ENCODE results near the gene ALG1.
A peak's percentile ranks its signal among the peaks of the same experiment; 100 is the strongest.
"Not testable (repeated sequence)": the region's sequence is repeated elsewhere in the genome, so short reads cannot be mapped to it uniquely, and the experiment has no call there.

Gene ALG1

GRCh38 chr16:5044011-5044540 lies 27.6 kb upstream of the ALG1 start:
- DNase-seq (ENCODE audit: low read depth in 2 of 2, low spot score in 1 of 2), result no peak

- not testable (repeated sequence) for DNase-seq (ENCODE audit: low read depth in 2 of 2, low spot score in 1 of 2)
Measured at GRCh38 chr16:5044581-5044980, 27.1 kb upstream of the ALG1 start.

DNA sequence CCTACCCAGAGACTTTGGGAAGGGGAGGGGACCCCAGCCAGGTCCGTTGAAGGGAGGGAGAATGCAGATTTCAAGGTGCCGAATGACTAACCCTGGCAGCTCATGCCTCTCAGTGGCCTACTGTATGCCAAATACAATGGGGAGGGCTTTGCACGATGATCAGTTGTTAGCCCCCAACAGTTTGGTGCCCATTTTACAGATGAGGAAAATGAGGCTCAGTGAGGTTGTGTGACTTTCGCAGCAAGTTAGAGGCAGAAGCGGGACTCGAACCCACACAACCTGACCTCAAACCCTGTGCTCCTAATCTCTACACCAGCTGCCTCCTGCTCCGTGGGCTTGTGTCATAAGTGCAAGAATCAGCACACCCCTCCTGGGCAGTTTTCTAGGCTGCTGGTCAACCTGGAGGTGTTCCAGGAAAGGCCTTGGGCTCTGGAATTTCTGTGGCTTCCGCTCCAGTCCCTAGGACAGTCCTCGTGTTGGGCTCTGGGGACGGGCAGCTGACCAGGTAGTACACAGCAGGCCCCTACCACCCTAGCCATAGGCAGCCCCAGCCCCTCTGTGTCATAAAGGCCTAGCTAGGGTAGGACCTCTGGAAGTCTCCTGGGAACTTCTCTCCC lies 26.0 kb upstream of the ALG1 start:
- no peak for DNase-seq (ENCODE audit: low read depth in 2 of 2, low spot score in 1 of 2)

DNA sequence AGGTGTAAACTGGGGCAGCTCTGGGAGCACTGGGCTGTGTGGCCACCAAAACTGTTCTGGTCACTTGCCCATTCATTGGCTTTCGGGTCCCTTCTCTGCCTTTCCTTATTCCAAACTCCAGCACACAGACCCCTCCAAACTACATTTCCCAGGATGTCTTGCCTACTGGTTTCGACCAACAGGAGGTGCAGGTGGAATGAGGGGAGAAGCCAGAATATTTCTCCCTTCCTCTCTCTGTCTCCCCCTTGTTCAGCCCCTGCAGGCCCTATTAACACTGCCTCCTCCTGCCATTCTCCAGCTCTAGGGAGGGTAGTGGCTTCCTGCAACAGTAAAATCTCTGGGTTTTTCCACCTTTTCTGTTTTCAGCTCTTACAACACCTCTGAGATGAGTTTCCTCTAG lies 24.7 kb upstream of the ALG1 start:
- DNase-seq (ENCODE audit: low read depth in 2 of 2, low spot score in 1 of 2), result no peak

GRCh38 chr16:5054876-5055865 lies 16.5 kb upstream of the ALG1 start:
- DNase-seq (ENCODE audit: low read depth in 2 of 2, low spot score in 1 of 2), result no peak

GRCh38 chr16:5056352-5056751 lies 15.3 kb upstream of the ALG1 start:
- peak in 1 of 2 donors; percentile 11 for DNase-seq (ENCODE audit: low read depth in 2 of 2, low spot score in 1 of 2)

DNA sequence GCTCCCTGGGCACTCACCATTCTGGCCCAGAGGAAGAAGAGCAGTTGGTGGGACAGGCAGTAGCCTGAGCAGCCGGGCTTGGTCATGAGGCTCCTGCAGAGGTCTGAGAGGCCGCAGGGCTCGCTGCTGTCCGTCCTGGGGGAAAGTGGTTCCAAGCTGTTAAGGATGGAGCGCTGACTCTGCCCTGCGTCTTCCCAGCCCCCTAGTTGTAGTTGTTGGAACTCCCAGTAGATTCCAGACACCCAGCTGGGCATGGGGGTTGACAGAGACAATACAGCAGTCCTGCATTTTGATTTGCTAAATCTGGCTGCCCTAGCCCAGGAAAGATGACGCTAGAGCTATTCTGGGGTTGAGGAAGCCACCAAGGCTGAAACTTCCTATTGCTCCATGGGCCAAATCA lies 13.2 kb upstream of the ALG1 start:
- DNase-seq (ENCODE audit: low read depth in 2 of 2, low spot score in 1 of 2), result no peak

- no peak for DNase-seq (ENCODE audit: low read depth in 2 of 2, low spot score in 1 of 2)
Measured at GRCh38 chr16:5059386-5060072, 12.1 kb upstream of the ALG1 start.

- no peak for DNase-seq (ENCODE audit: low read depth in 2 of 2, low spot score in 1 of 2)
Measured at GRCh38 chr16:5060073-5060641, 11.5 kb upstream of the ALG1 start.

DNA sequence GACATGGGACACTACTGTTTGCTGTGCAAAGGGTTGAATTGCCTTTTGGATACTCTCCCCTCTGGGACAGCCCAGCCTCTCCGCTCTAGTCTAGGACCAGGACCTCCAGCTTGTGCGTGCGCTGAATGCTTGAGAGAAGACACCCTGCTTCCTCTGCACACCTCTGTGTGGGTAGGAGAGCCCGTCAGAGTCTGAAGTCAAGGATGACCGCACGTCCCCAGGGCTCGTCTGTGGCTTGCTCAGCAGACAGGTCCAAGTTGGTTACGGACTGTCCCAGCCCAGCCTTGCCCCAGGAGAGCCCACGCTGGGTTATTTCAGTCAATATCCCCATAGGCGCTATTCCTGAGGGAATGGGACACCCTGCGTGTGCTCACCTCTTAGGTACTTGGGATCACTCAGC lies 9.6 kb upstream of the ALG1 start:
- no peak for DNase-seq (ENCODE audit: low read depth in 2 of 2, low spot score in 1 of 2)

DNA sequence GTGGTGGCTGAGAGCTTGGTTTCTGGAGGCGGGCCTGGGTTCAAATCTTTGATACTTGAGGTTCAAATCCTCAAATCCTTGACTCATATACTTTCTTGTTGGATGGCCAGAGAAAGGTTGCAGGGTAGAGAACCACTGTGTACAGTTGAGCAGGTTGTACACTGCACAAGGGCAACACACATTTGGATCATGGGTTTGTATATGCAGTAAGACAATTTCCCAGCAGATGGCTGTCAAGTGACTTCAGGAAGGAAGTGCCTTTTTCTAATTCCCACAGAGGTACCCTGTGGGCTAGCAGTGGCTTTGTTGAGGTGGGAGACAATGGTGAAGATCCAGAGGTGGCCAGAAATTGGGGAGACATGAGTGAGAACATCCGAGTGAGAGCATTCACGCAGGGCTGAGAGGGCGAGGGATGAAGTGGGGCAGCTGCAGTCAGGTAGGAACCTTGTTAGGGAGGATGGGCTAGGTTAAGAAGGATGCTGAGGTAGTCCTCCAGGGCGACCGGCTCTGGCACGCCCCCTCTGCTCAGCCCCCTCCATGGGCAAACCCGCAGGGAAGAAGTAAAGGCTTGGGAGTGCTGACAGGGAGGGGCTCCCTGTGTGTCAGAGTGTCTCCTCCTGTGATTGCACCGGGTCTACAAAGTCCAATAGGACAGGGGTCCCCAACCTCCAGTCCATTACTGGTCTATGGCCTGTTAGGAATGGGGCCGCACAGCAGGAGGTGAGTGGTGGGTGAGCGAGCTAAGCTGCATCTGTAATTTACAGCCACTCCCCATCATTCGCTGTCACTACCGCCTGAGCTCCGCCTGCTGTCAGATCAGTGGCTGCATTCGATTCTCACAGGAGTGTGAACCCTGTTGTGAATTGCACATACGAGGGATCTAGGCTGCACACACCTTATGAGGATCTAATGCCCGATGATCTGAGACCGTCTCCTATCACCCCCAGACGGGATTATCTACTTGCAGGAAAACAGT lies 8.6 kb upstream of the ALG1 start:
- no peak for DNase-seq (ENCODE audit: low read depth in 2 of 2, low spot score in 1 of 2)

GRCh38 chr16:5064915-5065314 lies 6.7 kb upstream of the ALG1 start:
- no peak for DNase-seq (ENCODE audit: low read depth in 2 of 2, low spot score in 1 of 2)

DNA sequence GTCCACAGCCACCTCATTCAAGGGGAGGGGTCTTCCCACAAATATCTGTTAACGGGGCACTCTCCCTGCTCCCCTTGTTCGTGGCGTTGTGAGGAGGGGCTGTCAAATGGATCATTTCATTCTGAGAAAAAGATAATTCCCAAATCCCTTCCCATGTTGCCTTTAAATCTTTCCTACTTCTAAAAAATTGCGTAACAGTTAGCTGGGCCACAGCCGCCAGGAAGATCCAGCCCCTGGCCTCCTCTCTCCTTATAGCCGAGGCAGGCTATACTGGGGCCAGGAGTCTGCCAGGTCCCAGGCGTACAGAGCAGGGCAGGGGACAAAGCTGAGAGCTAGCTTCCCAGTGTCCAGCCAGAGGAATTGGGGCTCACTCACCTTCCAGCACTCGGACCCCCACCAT lies 6.3 kb upstream of the ALG1 start:
- no peak for DNase-seq (ENCODE audit: low read depth in 2 of 2, low spot score in 1 of 2)

DNA sequence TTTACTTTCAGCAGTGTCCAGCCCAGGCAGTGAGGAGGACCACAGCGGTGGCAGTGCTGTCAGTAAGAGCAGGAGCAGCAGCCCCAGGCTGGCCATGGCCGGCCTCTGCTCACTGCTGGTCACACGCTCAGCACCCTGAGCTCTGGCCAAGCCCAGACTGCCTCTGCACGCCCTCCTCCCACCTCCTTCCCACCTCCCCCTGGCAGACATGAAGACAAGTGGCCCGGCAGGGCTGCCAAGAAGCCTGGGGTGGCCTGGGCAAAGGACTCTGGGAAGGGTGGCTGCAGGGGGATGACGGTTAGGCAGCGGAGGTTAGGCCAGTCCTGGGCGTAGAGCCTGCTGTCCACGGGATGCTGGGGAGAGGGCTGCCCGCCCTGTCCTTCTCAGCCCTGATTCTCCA lies 5.8 kb upstream of the ALG1 start, which contains the start of gene C16orf89:
Gene C16orf89, minus strand, starts transcription at position 144 of the 400 bp plus-strand sequence. Its CDS starts 48 bp downstream, at position 96.
- DNase-seq (ENCODE audit: low read depth in 2 of 2, low spot score in 1 of 2), result no peak

- DNase-seq (ENCODE audit: low read depth in 2 of 2, low spot score in 1 of 2), result no peak
Measured at GRCh38 chr16:5066511-5066910, 5.1 kb upstream of the ALG1 start.

GRCh38 chr16:5069048-5069447 lies 2.6 kb upstream of the ALG1 start:
- DNase-seq (ENCODE audit: low read depth in 2 of 2, low spot score in 1 of 2), result no peak

- DNase-seq (ENCODE audit: low read depth in 2 of 2, low spot score in 1 of 2), result no peak
Measured at GRCh38 chr16:5069854-5070253, 1.8 kb upstream of the ALG1 start.

DNA sequence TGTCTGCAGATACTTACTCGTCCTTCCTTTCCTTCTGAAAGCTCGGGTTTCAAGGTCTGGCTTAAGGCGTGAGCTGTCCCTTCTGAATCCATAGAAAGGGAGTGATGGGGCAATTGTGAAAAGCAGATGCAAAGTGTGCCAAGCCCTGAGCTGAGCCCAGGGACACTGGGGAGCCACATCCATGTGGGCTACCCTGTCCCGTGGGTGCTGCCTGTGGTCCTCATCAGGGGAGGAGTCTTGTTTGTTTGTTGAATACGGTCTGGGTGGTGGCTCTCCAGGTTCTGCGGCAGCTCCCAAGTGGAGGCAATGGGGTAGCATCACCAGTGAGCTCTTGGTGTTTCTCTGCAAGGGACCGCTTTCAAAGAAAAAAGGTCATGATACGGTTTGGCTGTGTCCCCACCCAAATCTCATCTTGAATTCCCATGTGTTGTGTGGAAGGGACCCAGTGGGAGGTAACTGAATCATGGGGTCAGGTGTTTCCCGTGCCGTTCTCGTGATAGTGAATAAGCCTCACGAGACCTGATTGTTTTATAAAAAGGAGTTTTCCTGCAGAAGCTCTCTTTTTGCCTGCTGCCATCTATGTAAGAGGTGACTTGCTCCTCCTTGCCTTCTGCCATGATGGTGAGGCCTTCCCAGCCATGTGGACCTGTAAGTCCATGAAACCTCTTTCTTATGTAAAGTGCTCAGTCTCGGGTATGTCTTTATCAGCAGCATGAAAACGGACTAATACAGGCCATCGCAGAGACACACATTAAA lies 1.0 kb upstream of the ALG1 start:
- DNase-seq (ENCODE audit: low read depth in 2 of 2, low spot score in 1 of 2), result no peak

- no peak for DNase-seq (ENCODE audit: low read depth in 2 of 2, low spot score in 1 of 2)
Measured at GRCh38 chr16:5071341-5071680, 332 bp upstream of the ALG1 start.

All from stimulated activated CD8-positive, alpha-beta memory T cell treated with anti-CD3 and anti-CD28 coated beads, Interleukin-4, amount 100 ng/mL, for 4 hours (primary cell).